Fibroblast of villous mesenchyme (primary cell): ENCODE data around the gene EMCN. TPM values are rescaled to one million over a fixed set of nuclear protein-coding genes. Genes with fewer than 3 reads are reported as not detected.
"Not testable (repeated sequence)": the region's sequence is repeated elsewhere in the genome, so short reads cannot be mapped to it uniquely, and the experiment has no call there.

Experiments
- DNase-seq: peaks from one replicate; pipeline ENCODE4 v3.0.0-alpha.2; 2010; ENCODE audit warnings: low read depth
- H3K4me3 ChIP-seq: 2 replicates; pipeline ENCODE4 v1.5.1; 2011; ENCODE audit warnings: low read depth, mild to moderate bottlenecking, low read length
- CTCF ChIP-seq: IDR thresholded peaks from 2 replicates; pipeline ENCODE4 v1.5.1; 2012; ENCODE audit warnings: low read depth, mild to moderate bottlenecking, low read length; ENCODE audit not compliant: insufficient read depth
- total RNA-seq: library from RNA; depleted of rRNA; stranded (reverse); fragments of >200 nt; gene quantifications from 2 replicates; pipeline ENCODE4 v1.2.3, GENCODE V29; 2012

EMCN gene
- total RNA-seq, 1 donor = not detected

GRCh38 chr4:100357542-100357941, 160.3 kb downstream of the EMCN start:
- no peak for TF ChIP-seq CTCF
- no peak for DNase-seq
- no peak overlapping the region for H3K4me3 ChIP-seq

GRCh38 chr4:100356172-100356571, 161.7 kb downstream of the EMCN start:
- no peak for DNase-seq
- H3K4me3 ChIP-seq = no peak overlapping the region
- TF ChIP-seq CTCF = no peak

GRCh38 chr4:100352352-100352751, 165.5 kb downstream of the EMCN start:
- not testable (repeated sequence) for H3K4me3 ChIP-seq, DNase-seq

- DNase-seq = peak; percentile 68
- TF ChIP-seq CTCF = no peak
- no peak overlapping the region for H3K4me3 ChIP-seq
Measured at GRCh38 chr4:100348473-100348872, 169.3 kb downstream of the EMCN start.

- no peak for TF ChIP-seq CTCF
- H3K4me3 ChIP-seq = no peak overlapping the region
- no peak for DNase-seq
Measured at GRCh38 chr4:100347241-100347640, 170.6 kb downstream of the EMCN start.

- TF ChIP-seq CTCF = no peak
- DNase-seq = no peak
- no peak overlapping the region for H3K4me3 ChIP-seq
Measured at GRCh38 chr4:100345585-100345984, 172.2 kb downstream of the EMCN start.
